Brain pericyte (primary cell): ENCODE measurements around the gene MOB3B.
"Not testable (repeated sequence)": the region's sequence is repeated elsewhere in the genome, so short reads cannot be mapped to it uniquely, and the experiment has no call there.

ENCODE experiments used
- DNase-seq: peaks from one replicate; pipeline ENCODE4 v3.0.0-alpha.2; 2012; ENCODE audit warnings: low read depth, low spot score

MOB3B gene

DNA sequence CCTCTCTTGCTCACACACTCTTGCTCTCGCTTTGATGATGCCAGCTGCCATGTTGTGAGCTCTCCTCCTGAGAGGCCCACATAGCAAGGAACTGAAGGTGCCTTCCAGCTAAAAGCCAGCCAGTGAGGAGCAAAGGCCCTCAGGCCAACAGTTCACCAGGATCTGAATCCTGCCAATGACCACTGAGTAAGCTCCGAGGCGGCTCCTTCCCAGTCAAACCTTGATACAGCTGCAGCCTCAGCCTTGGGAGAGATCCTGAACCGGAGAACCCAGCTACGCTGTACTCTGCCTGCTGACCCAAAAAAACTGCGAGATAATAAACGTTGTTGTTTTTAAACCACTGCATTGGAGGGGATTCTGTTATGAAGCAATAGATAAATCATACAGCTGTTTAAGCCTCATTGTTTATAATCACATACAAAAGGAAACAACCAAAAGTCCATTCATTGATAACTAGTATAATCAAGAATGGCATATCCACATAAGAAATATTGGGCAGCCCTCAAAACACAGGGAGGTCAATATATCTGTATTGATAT, 54.5 kb downstream of the MOB3B start:
- no peak for DNase-seq

DNA sequence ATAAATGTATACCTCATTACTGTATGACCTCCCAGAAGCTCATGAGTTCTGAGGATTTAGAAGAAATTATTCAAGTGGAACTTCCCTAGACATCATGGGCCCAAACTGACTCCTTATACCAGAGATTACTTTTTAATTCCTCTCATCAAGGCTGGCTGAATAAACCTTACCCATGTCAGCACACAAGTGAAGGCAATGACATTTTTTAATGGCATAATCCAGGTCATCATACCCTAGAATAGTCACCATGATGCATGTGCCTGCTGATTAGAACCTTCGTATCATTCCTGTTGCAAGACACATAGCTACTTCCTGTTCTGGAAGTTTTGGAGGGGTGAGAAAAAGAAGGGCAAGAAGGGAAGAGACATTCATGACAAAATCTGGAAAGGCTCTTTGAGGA, 55.3 kb downstream of the MOB3B start:
- no peak for DNase-seq

DNA sequence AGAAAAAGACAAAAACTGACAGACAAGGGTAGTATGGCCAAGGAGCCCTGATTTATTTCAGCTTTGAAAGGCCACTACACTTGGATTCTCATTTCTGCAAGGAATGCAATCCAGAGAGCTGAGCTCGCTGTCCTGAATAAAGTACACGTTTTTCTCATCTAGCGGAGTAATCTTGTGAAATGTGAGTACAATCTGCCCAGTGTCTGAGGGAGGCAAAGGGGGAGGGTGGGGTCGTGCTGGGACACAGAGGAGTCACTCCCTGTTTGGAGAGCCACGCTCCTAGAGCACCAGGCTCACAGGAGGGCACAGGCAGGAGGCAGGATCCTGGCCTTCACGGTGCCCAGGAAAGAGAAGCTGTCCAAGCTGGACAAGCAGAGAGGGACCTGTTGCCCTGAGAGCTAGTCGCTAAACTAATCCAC, 56.5 kb downstream of the MOB3B start:
- DNase-seq = no peak

DNA sequence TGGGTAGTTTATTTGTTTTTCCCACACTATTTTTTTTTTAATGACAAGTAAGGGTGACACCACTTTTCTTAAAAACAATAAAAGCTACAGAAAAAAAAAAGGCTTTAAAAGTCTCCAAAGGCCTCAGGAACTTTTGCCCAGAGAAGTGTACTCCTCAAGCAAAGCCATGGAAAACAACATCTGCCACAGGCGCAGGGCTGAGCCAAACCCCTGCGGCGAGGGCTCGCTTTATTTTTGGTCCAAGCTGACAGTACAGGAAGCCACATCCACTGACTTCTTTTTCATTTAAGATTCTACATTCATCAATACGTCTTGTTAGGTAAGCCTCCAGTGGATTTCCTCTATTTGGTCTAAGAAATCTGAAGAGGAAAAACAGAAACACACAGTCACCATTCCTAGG, 57.4 kb downstream of the MOB3B start:
- DNase-seq = no peak

DNA sequence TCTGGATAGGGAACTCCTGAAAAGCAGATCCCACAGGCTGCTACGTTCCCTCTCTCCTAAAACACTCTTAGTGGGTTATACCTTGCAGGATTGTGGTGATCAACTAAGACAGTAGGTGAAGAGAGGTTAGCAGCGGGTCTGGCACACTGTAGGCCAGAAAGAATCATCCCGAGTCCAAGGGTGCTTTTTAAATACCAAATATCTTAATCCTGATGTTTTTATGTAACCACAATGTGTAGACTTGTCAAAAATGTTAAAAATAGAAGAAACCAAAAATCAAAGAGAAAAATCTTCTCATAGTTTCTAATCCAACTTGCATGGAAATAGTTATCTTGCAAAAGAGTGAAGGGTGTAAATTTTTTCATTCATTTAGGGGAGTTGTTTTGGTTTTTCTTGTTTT, 57.8 kb downstream of the MOB3B start:
- no peak for DNase-seq

DNA sequence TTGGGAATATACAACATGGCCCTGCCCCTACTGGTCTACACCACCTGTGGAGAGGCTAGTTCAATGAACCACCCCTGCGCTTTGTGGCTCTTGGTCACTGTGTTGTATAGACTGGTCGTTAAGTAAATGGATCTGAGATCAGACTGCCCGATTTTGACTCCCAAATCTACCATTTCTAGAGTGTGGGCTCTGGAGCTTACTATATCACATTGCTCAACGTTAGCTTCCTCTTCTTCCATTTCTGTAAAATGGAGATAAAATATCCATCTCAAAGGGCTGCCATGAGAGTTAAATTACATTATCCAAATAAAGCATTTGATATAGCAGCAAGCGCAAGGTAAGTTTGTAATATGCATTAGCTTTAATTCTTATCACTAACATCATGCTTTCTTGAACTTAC, 58.2 kb downstream of the MOB3B start:
- no peak for DNase-seq

DNA sequence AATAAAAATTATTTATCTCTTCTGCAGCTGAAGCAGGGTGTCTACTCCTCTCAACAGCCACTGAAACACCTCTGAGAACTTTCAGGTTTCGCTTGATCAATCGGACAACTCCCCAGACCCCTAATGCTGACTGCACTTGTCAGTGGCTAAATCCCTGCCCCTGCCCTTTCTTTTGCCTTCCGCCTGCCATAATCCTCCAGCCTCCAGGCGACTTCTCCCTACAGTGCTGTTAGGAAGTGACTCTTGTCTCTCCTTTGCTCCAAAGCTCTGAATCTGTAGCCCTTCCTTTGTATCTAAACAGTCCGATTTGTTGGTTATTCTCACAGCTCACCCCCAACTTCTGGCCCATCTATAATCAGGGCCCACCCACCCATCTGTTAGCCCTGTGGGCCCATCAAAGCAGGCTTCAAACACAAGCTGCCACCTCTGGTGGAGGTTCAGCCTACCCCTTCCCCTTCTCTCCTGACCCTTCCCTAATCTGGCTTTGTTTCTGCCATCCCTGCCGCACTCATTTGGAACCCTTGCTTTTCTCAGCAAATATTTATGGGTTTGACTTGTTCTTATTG, 59.2 kb downstream of the MOB3B start:
- no peak for DNase-seq

DNA sequence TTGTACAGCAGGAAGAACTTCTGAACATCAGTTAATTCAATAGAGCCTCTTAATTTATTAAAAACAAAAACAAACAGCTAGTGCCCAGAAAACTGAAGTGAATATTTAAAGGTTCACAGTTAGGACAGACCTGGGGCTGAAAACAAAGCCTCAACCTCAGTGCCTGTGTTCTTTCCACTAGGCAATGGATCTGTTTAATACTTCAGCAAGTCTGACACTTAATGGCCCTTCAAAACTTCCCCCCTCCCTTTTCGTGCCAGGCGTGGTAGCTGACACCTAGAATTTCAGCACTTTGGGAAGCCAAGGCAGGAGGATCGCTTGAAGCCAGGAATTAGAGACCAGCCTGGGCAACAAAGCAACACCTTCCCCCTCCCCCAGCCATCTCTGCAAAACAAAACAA, 60.1 kb downstream of the MOB3B start:
- DNase-seq = no peak

DNA sequence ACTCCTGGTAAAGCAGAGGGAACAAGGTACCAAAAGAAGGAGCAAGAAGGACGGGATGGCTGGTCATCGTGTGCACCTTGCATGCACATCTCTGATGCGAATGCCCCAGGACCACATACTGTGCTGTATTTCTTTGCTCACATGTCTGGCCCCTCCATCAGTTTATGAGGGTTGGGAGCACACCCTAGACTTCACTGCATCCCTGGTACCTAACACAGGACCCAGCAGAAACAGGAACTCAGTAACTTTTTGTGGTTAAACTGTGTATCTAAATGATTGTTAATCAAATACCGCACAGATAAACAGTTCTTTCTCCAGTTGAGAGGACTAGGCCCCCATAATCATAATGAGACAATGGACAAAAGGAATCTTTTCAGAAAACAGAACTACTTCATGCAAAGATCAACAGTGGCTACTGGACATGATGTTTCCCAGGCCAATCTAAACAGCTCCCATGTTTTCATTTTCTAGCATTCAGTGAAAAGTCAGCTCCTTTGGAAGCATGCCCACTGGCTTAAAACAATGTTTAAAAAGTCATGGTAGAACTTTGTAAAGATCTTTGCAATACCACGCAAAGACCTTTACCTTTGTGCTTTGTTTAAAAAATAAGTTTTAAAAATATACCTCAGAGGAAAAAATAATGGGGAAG, 61.0 kb downstream of the MOB3B start:
- DNase-seq = peak; percentile 56

DNA sequence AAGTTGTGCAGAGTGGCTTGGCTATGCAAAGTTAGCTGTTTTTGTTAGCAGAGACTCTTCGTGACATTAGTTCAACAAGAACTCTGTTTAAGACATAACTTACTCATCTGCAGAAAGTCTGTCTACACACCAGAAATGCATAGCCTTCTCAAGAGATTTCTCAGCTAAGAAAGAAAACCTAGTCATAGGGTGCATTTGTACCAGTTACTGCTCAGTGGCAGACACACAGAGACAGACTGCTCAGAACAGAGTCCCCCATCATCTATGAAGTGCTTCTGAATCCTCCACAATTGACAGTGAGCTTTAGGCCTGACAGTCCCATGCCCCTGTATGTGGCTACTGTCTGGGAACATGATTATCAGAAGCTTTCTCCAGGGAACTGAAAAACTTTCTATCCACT, 61.6 kb downstream of the MOB3B start:
- no peak for DNase-seq

DNA sequence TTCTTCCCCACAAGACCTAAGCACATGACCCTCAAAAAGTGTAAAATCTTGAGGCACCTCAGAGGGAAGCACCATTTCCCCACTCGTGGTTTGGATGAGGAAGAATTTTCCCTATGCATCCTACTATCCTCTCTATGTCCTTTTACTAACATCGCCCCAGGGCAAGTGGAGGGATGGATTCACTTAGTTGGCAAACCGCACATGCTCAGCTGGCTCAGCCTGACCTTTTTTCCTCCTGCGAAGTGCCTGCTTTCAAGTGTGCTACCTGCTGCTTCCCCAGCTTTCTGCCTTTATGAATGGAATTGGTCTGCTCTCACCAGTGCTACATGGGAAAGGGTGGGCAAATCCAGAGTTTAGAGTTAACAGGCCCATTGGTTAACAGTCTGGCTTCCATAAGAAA, 62.1 kb downstream of the MOB3B start:
- DNase-seq = no peak

DNA sequence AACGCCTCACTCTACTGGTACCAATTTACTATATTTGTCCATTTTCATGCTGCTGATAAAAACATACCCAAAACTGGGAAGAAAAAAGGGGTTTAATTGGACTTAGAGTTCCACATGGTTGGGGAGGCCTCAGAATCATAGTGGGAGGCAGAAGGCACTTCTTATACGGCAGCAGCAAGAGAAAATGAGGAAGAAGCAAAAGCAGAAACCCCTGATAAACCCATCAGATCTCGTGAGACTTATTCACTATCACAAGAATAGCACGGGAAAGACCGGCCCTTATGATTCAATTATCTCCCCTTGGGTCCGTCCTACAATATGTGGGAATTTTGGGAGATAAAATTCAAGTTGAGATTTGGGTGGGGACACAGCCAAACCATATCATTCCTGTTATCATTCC, 63.1 kb downstream of the MOB3B start:
- DNase-seq = not testable (repeated sequence)

DNA sequence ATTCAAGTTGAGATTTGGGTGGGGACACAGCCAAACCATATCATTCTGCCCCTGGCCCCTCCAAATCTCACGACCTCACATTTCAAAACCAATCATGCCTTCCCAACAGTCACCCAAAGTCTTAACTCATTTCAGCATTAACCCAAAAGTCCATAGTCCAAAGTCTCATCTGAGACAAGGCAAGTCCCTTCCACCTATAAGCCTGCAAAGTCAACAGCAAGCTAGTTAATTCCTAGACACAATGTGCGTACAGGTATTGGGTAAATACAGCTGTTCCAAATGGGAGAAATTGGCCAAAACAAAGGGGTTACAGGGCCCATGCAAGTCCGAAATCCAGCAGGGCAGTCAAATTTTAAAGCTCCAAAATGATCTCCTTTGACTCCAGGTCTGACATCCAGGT, 64.7 kb downstream of the MOB3B start:
- DNase-seq = not testable (repeated sequence)

DNA sequence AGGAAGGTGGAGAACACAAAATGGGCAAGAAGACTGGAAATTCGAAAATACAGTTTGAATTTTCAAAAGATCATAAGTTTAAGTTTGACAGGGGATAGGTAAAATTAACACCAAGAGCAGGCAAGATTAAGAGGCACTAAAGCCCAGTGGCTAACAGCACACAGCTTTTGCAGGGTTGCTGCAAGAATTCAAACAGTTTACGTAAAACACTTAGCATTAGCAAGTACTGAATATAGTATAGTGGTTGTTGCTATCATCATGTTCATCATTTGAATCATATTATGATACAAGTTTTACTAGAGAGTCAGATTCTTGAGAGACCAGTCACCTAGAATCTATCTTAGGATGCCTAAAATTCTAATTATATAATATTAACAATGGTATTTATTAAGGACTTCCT, 66.8 kb downstream of the MOB3B start:
- DNase-seq = no peak

DNA sequence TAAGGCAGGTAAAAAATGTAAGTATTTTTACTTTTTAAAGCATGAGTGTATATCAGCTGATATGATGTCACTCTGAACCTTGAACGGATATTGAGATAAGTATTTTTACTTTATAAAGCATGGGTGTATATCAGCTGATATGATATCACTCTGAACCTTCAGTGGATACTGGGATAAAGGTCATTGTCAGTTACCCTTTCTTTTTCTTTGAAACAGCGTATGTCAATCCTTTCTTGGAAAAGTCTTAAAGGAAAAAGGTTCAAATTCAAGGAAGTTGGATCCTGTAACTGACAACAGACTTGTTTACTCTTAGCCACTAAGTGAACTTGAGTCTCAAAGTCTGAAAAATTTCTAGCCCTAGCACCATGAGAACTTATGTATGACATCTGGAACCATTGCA, 67.2 kb downstream of the MOB3B start:
- no peak for DNase-seq

DNA sequence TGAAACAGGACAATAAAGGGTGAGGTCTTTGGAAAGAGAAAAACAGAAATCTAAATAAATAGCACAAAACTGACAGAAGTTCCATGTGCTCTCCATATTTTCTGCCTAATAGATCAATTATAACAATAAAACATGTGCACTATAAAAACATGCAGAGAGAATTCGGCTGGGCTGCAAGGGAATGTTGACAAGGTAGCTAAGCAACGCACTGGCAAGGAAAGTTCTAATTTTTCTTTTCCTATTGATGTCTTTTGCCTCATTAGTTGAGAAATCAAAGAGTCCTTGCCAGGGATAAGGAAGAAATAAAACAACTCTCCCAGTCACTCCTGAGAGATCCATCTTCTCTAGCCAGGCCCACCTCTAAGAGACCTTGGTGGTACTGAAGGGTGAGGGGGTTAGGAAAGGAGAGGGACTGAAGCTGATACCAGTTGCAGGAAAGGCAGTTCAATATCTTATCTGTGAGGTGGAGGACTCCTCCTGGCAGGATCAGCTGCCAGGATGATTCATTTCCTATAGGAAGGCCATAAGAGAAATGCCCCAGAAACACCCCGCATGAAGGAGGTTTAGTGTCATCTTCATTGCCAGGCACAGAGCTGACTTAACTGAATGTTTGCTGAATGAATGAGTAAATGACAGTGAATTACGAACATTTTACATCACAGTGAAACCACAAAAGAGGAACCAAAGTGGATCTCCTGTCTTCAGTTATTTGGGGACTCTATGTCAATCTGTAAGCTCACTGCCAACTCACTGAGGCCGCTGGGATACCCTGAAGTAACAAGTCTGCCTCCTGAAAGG, 69.2 kb downstream of the MOB3B start:
- DNase-seq = no peak

DNA sequence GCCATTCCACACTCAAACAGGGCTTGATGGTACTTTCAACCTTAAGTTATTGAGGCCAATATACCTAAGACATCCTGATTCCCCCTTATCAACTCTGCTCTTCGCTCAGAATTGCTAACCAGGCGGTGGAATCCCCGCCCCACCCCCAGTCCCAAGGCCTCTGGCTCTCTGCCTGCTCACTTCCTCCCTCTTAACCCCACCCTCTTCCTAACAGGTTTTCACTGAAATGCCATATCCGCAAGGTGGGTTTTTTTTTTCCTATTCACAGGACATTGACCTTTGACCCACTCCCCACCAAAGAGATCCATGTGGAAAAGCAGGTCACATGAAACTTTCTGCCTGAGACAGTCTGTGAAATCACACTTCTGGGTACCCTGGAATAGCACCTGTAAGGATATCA, 72.2 kb downstream of the MOB3B start:
- DNase-seq = no peak

DNA sequence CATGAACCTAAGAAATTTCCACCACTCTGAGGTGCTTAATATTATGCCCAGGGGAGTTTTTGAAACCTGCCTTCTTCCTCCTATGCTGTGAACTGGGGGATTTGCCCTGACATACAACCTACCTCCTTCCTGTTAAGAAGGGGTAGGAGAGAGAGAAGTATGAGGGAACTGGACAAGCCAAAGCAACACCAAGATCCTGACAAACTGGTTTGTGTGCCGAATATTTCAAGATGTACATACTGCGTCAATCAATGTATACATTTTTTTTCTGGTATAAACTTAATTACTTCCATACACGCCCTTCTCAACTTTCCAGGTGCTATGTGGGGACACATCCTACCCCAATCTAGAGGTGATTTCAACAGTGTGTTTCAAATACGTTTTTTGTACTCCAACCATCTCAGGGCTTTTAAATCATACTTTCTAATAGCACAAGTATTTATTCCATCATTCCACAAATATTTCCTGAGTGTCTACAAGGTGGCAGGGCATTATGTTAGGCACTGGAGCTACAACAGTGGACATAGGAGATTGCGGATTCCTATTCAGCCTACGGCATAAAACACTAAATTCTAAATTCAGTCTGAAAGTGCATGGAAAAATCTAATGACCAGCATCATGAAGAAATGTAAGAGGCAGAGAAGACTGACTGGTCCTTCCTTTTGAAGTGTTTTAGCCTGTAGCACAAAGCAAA, 75.6 kb downstream of the MOB3B start:
- no peak for DNase-seq

DNA sequence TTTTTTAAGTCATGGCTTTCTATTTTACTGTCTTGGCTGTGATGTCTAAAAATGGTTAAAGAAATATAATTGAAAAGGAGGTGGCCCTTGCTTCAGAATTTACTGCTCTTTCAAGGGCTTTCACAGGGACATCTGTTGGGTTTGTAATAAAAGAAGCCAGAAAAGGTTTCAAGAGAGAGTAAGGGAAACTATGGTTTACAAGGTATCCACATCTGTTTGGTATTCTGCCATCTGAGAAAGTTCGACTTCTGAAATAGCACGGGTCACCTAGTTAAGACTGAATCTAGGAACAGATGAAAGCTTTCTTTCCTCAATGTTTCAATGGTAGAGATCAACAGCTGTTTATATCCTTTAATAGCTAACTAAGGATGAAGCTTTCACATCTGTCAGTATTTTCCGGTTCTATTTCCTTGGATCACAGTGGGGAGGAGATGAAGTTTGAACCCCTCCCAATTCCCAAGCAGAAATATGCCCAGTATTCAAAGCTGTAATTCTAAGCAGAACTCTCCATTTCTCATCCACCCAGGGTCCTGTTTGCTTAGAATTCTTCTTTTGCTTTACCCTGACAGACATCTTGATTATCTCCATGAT, 78.3 kb downstream of the MOB3B start:
- DNase-seq = no peak

DNA sequence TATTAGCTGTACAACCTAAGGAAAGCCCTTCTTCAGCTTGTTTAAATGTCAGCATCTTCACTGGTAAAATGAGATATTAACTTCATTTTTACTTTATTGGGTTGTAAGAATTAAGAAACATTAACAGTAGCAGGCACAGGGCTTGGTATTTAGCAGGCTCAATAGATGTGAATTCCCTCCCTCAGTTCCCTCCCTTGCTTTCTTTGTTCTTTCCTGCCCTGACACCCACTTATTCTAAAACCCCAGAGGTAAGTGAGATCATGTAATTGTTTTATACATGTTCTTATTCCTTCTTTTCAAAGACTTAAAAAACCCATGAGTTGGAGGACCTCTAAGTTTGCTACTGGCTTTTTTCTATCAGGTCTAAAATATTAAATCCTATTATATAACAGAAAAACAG, 78.9 kb downstream of the MOB3B start:
- no peak for DNase-seq

DNA sequence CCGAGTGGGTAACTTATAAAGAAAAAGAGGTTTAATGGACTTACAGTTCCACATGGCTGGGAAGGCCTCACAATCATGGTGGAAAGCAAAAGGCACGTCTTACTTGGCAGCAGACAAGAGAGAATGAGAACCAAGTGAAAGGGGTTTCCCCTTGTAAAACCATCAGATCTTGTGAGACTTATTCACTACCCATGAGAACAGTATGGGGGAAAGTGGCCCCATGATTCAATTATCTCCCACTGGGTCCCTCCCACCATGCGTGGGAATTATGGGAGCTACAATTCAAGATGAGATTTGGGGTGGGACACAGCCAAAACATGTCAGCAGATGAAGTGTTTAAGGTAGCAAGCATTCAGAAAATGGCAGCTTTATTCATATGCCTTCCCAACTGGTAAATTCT, 81.3 kb downstream of the MOB3B start:
- DNase-seq = not testable (repeated sequence)
